HepG2 (cell line): ENCODE measurements around the gene STRN3. TPM values are rescaled to one million over a fixed set of nuclear protein-coding genes. Genes with fewer than 3 reads are reported as not detected.

Experiments
- ADNP ChIP-seq: sonication (generic); formaldehyde crosslinking; IDR thresholded peaks from 2 replicates; pipeline ENCODE4 v1.4.0; 2020; ENCODE audit warnings: missing genetic modification reagents
- CEBPZ ChIP-seq: IDR thresholded peaks from 2 replicates; pipeline ENCODE4 v1.6.1; 2012; ENCODE audit warnings: low read length, improper control_type of control experiment
- ELF4 ChIP-seq: sonication (generic); formaldehyde crosslinking; IDR thresholded peaks from 2 replicates; pipeline ENCODE4 v1.5.0; 2020; ENCODE audit warnings: missing genetic modification reagents, mild to moderate bottlenecking, moderate library complexity, borderline replicate concordance
- GABPA ChIP-seq, 2 experiments: IDR thresholded peaks; 2 replicates each; pipeline ENCODE4 v1.6.1; 2011 to 2016; ENCODE audit warnings: low read depth in 2 of 2, low read length in 1 of 2, missing biosample characterization in 1 of 2, missing genetic modification characterization in 1 of 2
- HINFP ChIP-seq: sonication (generic); formaldehyde crosslinking; IDR thresholded peaks from 2 replicates; pipeline ENCODE4 v1.4.0; 2020; ENCODE audit warnings: low read depth, mild to moderate bottlenecking, missing genetic modification reagents
- PAF1 ChIP-seq: IDR thresholded peaks from 2 replicates; pipeline ENCODE4 v1.6.1; 2016; ENCODE audit warnings: missing genetic modification reagents, missing compliant biosample characterization
- PRDM4 ChIP-seq: sonication (generic); formaldehyde crosslinking; IDR thresholded peaks from 2 replicates; pipeline ENCODE4 v1.9.0; 2021; ENCODE audit warnings: missing genetic modification reagents, borderline replicate concordance
- RFX5 ChIP-seq: IDR thresholded peaks from 2 replicates; pipeline ENCODE4 v1.6.1; 2011; ENCODE audit warnings: low read depth, low read length, improper control_type of control experiment
- SNAPC5 ChIP-seq: sonication (generic); formaldehyde crosslinking; IDR thresholded peaks from 2 replicates; pipeline ENCODE4 v1.8.1; 2023; ENCODE audit warnings: mild to moderate bottlenecking, missing genetic modification reagents, borderline replicate concordance
- ZFP41 ChIP-seq: sonication (generic); formaldehyde crosslinking; IDR thresholded peaks from 2 replicates; pipeline ENCODE4 v1.4.0; 2020; ENCODE audit warnings: mild to moderate bottlenecking, missing genetic modification reagents, borderline replicate concordance
- ZGPAT ChIP-seq: IDR thresholded peaks from 2 replicates; pipeline ENCODE4 v1.6.1; 2016; ENCODE audit warnings: mild to moderate bottlenecking
- ZNF383 ChIP-seq: sonication (generic); formaldehyde crosslinking; IDR thresholded peaks from 2 replicates; pipeline ENCODE4 v1.4.0; 2020; ENCODE audit warnings: missing genetic modification reagents, mild to moderate bottlenecking, borderline replicate concordance
- ZNF451 ChIP-seq: sonication (generic); formaldehyde crosslinking; IDR thresholded peaks from 2 replicates; pipeline ENCODE4 v1.5.0; 2020; ENCODE audit warnings: mild to moderate bottlenecking, missing genetic modification reagents
- ZNF639 ChIP-seq: conservative IDR thresholded peaks from 2 replicates; pipeline ENCODE4 v1.6.1; 2018; ENCODE audit warnings: missing genetic modification reagents
- ZNF670 ChIP-seq: sonication (generic); formaldehyde crosslinking; IDR thresholded peaks from 2 replicates; pipeline ENCODE4 v1.8.0; 2022; ENCODE audit warnings: mild to moderate bottlenecking, missing genetic modification reagents, borderline replicate concordance
- ZNF773 ChIP-seq: sonication (generic); formaldehyde crosslinking; IDR thresholded peaks from 2 replicates; pipeline ENCODE4 v1.4.0; 2020; ENCODE audit warnings: missing genetic modification reagents, borderline replicate concordance
- ZNF777 ChIP-seq: sonication (generic); formaldehyde crosslinking; IDR thresholded peaks from 2 replicates; pipeline ENCODE4 v1.4.0; 2020; ENCODE audit warnings: missing genetic modification reagents
- polyA plus RNA-seq, 8 experiments: library from polyadenylated mRNA; depleted of rRNA in 3 of 8; stranded (reverse) in 7 of 8; unstranded in 1 of 8; fragments of >200 nt; fragmentation: Illumina TruSeq in 4 of 8; extraction: Trizol in 4 of 8; gene quantifications; 2 replicates each; pipeline versions ENCODE4 v1.2.1 to v1.2.3, GENCODE V29; 2011 to 2016; ENCODE audit warnings: low read depth in 4 of 8, missing spikeins in 1 of 8, mixed read lengths in 1 of 8; ENCODE audit not compliant: insufficient read depth in 1 of 8
- total RNA-seq, 5 experiments: library from RNA; depleted of rRNA; stranded (reverse); fragments of >200 nt; fragmentation: Illumina TruSeq; extraction: Trizol; gene quantifications; 2 replicates each; pipeline ENCODE4 v1.2.3, GENCODE V29; 2016; ENCODE audit warnings: low read depth in 1 of 5

STRN3 gene
- total and polyA plus RNA-seq, 2 of the 13 experiments (the other 11 are each of a cell fraction or from before 2014, with no cell fraction given): 49.4 to 123 TPM

- TF ChIP-seq GABPA (IDR thresholded peaks at IDR 0.05; ENCODE audit: low read depth, low read length): no peak
- TF ChIP-seq GABPA (CRISPR knock-in tag; IDR thresholded peaks at IDR 0.05; ENCODE audit: low read depth): no peak
- TF ChIP-seq SNAPC5 (CRISPR knock-in tag): no peak; the same call in 1 of the 2 replicates
- no peak for TF ChIP-seq HINFP (CRISPR knock-in tag)
- peak; percentile 96 for TF ChIP-seq ZNF451 (CRISPR knock-in tag)
- TF ChIP-seq RFX5: no peak
- TF ChIP-seq CEBPZ: no peak
- peak; percentile 98 for TF ChIP-seq ZFP41 (CRISPR knock-in tag)
- TF ChIP-seq PRDM4 (CRISPR knock-in tag): 0 out of 2 replicates have a peak, but pooled peaks have one; percentile 79
- peak; percentile 94 for TF ChIP-seq ZNF773 (CRISPR knock-in tag)
- no peak for TF ChIP-seq ELF4 (CRISPR knock-in tag)
- TF ChIP-seq PAF1 (CRISPR knock-in tag): no peak
- TF ChIP-seq ADNP: peak; percentile 7; the same call in 1 of the 2 replicates
- peak; percentile 53; the same call in 1 of the 2 replicates for TF ChIP-seq ZNF670 (CRISPR knock-in tag)
- TF ChIP-seq ZNF383 (CRISPR knock-in tag): no peak
- TF ChIP-seq ZNF639 (CRISPR knock-in tag): no peak; the same call in 1 of the 2 replicates
- TF ChIP-seq ZNF777 (CRISPR knock-in tag): peak; percentile 100
- peak; percentile 89; the same call in 1 of the 2 replicates for TF ChIP-seq ZGPAT (CRISPR knock-in tag)
Observed at GRCh38 chr14:30874120-30874998, 151.8 kb downstream of the STRN3 start, which contains the start of gene COCH (continued).
